ENCODE data around the gene MTX3.

The MTX3 gene

DNA sequence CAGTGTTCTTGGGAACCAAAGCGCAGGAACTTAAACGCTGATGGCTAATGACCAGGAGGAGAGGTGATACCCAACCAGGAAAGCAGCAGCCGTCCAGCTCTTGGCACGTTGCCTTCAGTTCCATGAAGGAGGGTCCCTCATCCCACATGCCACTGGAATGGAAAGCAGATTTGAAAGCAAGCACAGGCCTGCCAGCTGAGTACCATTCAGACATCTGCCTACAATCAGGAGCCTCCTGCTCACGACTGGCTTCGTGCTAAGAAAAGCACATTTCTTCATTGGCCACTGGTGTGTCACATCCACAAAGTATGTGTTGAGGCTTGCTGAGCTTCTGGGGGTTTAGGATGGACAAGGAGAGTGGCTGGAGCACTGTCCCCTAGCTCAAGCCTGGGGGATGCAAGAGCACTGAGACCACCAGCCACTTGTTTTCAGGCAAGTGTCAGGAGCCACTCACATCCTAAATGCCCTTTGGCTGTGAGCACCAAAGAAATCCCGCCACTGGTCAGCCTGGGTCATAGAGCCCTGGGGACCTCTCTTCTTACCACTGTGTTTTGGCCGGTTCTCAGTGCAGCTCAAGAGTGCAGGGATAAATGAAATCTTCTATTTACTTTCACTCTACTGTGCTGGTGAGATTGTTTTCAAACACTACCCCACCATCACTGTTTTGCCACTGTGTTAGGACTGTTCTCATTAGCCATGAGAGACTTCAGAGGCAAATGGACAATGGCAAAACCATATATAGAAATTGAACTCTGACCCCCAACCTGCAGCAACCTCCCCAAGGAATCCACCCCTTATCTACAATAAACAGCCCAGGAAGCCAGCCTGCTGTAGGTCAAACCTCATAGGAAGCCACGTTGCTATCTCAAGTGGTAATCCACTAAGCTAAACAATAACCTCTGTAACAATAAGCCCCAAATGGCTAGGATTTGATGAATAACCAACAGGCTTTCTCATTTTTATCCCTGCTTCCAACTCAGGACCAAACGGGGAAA, 58.3 kb downstream of the MTX3 start:
- DNase-seq, result no peak

DNA sequence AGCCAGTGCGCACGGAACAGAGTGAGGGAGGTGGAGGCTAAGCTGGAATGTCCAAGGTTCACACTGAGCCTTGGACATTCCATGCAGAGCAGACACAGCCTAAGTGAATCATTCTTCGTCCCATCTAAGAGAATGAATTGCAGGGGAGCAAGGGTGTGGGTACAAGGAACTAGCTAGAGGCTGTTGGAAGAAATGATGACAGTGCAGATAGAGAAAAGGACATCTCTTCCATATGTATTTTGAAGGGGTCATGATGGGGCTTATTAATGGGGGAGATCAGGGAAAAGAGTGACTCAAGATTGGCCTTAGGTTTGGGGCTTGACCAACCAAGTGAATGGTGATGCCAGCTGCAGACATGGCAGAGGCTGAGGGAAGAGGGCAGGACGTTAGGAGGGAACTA, 59.2 kb downstream of the MTX3 start:
- DNase-seq, result no peak

DNA sequence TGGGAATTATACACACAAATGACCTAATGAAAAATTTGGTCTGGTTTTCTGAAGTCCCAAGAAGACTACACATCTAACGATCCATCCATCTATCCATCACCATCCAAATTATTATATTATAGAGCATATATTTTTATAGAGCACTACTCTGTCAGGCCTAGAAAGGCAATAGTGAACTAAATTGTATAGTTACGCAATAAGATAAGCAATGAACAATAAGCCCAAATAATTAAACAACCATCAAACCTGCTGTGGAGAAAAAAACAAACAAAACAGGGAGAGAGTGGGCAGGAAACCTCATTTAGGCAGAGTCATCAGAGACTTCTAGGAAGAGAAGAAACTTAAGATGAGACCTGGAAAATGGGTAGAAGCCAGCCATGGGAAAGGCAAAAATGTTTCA, 59.7 kb downstream of the MTX3 start:
- DNase-seq, result no peak

DNA sequence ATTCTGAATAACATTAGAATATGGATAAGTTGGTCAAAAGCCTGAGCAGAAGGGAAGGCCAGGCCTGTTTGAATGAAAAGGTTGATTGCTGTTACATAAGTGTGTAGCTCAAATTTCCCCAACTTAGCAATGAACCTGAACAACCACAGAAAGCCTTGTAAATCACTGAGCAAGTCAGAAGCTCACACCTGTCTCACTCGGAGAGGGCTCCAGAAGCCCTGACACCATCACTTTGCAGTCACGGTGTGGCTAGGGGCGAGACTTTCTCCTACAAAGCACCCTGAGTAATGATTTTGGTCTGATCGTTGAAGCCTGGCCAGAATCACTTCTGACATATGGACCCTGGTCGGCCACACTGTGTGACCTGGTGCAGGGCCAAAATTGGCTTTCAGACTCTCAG, 62.0 kb downstream of the MTX3 start:
- no peak for DNase-seq
